SK-N-SH (cell line): ENCODE data around the gene ZNF462.

Source experiments
- FOSL2 ChIP-seq: IDR thresholded peaks from 2 replicates; pipeline ENCODE4 v1.4.0; 2012; ENCODE audit warnings: low read depth, mild to moderate bottlenecking, moderate library complexity, borderline replicate concordance
- TEAD4 ChIP-seq: IDR thresholded peaks from 2 replicates; pipeline ENCODE4 v1.4.0; 2012; ENCODE audit warnings: mild to moderate bottlenecking, borderline replicate concordance; ENCODE audit not compliant: insufficient read depth
- TF ChIP-seq, protein P1 (sequence below): fragments of 200-600 bp; sonication (generic); IDR thresholded peaks from 2 replicates; pipeline ENCODE4 v1.6.1; 2017; ENCODE audit warnings: antibody characterized with exemption, mild to moderate bottlenecking, moderate library complexity

DNA sequence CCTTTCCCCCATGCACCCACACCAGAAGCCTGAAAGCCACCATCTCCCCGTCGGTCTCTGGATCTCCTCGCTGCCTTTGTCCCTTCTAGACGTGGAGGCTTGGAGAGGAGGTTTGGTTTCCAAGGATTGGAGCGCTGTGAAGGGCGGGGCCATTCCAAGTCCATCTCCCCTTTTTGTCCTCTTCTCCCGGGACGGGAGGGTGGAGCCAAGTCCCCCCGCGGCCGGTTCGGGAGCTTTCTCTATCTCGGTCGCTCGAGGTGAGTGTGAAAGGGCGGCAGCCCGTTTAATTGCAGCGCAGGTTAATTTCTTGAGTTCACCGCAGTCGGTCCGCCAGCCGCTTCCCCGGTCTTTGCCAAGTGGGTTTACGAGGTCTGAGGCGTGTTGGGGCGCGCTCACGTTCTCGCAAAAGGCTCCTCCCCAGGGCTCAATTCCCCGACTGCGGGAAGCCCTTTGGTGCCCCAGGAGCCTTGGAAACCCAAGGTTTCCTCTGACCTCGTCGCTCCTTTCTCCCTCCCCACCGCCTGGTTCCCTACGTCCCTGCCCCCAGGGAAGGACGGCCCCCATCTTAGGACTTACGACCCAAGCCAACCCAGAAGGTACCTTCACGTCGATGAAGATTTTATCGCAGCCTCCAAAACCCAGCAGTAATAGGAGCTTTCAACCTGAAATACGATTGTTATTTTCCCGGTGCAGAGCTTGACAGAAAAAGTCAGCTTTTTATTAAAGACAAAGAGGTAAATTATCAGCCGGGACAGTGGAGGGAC, 2.8 kb upstream of the ZNF462 start:
- TF ChIP-seq TEAD4 (no peak), FOSL2 (no peak)
- TF ChIP-seq, protein P1, sequence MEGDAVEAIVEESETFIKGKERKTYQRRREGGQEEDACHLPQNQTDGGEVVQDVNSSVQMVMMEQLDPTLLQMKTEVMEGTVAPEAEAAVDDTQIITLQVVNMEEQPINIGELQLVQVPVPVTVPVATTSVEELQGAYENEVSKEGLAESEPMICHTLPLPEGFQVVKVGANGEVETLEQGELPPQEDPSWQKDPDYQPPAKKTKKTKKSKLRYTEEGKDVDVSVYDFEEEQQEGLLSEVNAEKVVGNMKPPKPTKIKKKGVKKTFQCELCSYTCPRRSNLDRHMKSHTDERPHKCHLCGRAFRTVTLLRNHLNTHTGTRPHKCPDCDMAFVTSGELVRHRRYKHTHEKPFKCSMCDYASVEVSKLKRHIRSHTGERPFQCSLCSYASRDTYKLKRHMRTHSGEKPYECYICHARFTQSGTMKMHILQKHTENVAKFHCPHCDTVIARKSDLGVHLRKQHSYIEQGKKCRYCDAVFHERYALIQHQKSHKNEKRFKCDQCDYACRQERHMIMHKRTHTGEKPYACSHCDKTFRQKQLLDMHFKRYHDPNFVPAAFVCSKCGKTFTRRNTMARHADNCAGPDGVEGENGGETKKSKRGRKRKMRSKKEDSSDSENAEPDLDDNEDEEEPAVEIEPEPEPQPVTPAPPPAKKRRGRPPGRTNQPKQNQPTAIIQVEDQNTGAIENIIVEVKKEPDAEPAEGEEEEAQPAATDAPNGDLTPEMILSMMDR: no peak
